Effector CD8-positive, alpha-beta T cell (primary cell): ENCODE data around the gene ACSS1.
A peak's percentile ranks its signal among the peaks of the same experiment; 100 is the strongest.

Experiments
- DNase-seq: peaks from one replicate; lab custom pipeline; 2025; lab: John Stamatoyannopoulos, UW
- total RNA-seq, 4 experiments: gene quantifications; one replicate each; lab custom pipeline; 2026; lab: John Stamatoyannopoulos, UW

ACSS1 gene
- 62.7 to 121 (median 88.8) reads per million in 4 experiments for total RNA-seq

DNA sequence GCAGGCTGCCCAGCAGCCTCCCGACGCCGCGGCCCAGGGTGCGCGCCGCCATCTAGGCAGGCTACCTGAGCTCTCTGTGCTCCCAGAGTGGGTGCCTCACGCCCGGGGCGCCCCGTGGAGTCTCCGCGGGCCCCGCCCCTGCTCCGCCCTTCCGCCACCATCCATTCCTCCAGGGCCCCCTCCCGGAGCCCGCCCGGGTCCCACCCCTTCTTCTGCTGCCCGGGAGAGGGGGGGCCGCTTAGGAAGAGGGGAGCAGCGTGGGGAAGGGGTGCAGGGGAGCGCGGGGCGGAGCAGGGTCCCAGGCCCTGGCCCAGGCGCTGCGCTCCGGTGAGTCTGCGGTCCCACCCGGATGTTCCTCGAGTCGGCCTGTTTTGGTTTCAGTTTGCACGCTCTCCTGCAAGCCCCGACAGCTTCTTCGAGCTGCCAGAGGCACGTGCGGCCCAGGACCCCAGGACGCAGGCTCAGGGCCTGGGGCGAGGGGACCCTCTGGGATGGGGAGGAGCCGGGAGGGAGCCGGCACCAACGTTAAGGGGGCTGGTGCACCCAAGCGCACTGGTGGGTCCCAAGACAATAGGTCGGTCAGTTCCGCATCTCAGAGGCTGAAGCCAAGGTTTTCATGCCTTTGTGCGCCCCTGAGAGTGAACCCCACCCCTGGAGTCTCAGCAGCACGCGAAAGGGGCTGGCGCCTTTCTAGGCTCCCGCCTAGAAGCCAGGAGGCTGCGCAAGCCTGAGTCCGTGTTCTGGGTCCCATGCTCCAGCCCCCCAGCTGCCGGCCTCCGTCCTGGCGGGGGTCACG lies at the start of gene ACSS1:
ACSS1 (minus strand) TSS at position 89 of the 796 bp plus-strand sequence; CDS start at position 52, 37 bp downstream.
- DNase-seq = peak; percentile 60

DNA sequence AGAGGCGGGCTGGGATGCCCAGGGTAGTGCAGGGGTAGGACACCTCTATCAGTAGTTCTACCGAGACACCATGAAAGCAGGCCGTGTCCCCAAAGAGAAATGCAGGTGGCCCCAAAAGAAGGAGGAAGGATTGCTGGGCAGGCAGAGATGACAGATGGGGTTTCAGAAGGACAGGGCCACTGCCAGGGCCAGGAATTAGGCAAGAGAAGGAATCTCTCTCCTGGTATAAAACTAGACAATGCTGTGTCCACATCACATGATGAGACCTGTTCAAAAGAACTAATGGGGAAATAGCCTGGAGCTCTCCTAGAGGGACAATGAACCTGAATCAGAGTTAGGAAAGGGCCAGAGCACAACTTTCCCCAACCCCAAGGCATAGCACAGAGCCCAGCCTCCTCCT lies 45.6 kb upstream of the ACSS1 start:
- no peak for DNase-seq

DNA sequence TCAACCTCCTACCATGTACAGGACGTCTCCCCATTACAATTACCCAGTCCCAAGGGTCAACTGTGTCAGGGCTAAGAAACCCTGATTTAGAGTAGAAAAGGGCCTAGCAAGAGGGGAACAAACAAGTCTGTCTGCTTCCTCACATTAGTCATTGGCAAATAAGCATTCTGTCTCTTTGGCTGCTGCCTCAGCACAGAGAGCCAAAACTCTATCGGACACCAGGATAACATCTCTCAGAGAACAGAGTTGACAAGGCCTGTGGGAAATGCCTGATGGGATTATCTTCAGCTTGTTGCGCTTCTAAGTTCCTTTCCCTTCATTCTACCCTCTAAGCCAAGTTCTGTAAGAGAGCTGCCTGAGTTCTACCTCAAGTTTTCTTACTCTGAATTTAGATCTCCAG lies 43.0 kb upstream of the ACSS1 start:
- DNase-seq = no peak

DNA sequence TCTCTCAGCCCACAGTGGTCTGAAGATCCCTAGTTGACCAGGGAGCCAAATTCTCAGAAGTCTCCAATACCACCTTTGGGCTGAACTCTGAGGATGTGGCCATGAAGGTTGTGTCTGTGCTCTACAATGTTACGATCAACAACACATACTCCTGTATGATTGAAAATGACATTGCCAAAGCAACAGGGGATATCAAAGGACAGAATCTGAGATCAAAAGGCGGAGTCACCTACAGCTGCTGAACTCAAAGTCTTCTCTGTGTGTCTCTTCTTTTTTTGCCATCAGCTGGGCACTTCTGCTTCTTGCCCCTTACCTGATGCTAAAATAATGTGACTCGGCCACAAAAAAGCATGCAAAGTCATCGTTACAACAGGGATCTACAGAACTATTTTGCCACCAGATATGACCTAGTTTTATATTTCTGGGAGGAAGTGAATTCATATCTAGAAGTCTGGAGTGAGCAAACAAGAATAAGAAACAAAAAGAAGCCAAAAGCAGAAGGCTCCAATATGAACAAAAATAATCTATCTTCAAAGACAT lies 41.7 kb upstream of the ACSS1 start:
- DNase-seq = no peak

DNA sequence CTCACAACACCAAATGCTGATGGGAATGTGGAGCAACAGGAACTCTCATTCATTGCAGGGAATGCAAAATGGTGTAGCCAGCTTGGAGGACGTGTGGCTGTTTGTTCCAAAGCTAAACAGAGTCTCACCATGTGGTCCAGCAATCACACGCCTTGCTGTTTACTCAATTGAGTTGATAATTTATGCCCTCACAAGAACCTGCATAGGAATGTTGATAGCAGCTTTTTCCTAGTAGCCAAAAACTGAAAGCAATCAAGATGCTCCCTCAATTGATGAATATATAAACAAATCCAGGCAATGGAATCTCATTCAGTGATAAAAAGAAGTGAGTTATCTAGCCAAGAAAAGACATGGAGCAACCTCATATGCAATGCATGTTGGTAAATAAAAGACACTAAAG lies 39.6 kb upstream of the ACSS1 start:
- DNase-seq = no peak

DNA sequence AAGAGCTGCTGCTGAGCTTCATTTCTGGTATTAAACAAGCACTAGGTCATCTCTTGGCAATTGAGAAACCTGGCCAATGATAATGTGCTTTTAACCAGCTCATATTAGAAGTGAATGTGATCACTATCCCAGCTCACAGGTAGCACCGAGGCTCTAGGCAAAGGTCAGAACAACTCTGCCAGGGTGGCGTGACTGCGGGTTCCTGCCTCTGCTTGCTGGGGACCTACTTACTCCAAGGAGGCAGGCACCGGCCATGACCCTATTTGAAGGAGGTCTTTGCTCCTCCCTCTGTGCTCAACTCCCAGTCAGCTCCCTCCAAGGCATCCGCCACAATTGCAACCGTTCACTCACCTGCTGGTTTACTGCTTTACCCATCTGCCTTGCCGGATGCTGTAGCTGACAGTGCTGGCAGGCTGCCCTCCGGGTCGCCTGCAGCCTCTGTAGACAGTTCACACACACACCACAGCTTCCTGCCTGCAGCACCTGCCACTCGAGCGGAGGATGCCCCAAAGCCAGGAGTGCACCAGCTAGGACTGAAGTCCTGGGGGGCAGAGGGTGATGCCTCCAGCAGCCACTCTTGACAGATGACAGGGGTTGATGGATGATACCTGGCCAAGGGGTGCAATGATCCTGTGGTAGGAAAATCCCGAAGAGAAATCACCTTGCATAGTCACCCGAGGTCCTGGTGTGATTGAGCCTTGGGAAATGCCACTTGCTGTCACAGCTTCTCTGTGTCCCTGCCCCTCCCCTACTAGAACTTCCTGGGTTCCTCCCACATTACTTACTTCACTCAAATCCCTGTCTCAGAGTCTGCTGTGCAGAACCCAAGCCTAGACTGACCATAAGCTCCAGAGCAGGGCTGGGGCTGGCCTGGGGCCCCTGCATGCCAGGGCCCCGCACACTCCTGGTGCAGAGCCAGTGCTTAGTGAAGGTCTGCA lies 32.8 kb upstream of the ACSS1 start:
- DNase-seq = peak; percentile 35

DNA sequence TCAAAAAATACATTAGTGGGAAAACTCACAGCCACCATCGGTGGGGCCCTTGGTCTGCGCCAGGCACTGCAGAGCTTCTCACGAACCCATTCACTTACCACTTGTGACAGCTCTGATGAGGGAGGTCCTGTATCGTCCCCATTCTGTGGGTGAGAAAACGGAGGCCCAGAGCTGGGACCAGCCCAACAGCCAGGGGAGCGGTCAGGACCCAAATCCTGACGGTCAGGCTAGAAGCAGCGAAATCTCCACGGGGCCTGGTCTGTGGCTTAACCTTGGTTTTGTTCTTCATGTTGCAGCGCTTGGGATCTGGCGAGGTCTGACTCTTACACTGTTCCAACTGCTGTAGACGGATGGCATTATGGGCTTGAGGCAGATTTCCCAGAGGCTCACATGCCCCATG lies 31.7 kb upstream of the ACSS1 start:
- no peak for DNase-seq

DNA sequence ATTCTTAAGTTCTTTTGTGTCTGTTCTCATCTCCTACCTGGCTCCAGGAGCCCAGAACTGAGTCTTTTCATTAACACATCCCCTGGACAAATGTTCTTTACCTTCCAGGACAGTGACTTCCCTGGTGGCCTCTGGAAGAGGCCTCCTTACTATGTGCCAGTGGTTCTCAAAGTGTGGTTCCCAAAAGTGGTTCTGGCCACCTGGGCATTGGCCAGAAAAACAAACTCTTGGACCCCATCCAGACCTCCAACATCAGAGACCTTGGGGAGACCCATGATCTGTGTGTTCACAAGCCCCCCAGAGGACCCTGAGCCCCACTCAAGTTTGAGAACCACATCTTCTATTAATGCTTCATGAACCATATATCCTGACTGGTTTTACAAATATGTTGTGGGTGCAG lies 31.2 kb upstream of the ACSS1 start:
- DNase-seq = no peak

DNA sequence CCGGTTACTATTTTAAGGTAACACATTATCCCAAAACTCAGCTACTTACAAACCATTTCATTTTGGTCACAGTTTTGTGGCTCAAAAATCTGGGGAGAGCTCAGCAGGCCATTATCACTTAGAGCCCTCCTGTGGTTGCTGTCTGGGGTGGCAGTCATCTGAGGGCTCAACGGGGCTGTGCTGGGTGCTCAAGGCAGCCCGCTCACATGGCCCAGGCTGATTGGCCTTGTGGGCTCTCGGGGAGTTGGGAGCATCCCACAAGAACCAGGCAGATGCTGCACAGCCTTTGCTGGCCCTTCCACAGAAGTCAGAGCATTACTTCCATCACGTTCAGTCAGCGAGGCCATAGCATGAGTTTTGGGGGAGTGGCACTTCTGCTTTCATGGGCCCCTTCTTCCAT lies 30.3 kb upstream of the ACSS1 start:
- DNase-seq = no peak

DNA sequence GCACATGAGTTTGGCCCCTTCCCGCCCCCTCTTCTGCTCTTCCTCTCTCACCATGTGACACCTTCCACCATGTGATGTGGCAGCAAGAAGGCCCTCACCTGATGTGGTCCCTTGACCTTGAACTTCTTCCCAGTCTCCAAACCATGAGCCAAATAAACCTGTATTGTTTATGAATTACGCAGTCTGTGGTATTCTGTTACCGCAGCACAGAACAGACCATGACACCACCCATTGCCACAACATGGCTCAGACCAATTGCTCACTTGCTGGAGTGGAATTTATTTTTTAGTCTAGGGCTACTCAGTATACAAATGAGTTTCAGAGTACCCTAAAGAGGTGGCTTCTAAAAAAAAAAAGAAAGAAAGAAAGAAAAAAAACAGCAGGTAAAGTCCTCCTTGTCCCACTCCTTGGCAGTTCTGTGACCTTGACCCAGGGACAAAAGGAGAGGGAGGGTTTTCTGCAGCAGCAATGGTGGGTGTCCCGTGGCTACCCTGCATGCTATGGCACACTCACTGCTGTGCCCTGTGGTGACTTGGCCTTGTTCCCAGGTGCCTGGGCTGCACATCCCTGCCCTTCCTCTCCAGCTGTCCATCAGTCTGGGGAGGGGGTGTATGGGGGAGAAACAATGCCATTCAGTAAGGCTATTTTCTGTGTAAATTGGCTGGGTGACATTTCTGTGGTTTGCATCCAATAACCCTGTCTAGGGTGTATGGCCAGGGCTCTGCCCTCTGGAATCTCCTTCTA lies 29.4 kb upstream of the ACSS1 start:
- DNase-seq = no peak

DNA sequence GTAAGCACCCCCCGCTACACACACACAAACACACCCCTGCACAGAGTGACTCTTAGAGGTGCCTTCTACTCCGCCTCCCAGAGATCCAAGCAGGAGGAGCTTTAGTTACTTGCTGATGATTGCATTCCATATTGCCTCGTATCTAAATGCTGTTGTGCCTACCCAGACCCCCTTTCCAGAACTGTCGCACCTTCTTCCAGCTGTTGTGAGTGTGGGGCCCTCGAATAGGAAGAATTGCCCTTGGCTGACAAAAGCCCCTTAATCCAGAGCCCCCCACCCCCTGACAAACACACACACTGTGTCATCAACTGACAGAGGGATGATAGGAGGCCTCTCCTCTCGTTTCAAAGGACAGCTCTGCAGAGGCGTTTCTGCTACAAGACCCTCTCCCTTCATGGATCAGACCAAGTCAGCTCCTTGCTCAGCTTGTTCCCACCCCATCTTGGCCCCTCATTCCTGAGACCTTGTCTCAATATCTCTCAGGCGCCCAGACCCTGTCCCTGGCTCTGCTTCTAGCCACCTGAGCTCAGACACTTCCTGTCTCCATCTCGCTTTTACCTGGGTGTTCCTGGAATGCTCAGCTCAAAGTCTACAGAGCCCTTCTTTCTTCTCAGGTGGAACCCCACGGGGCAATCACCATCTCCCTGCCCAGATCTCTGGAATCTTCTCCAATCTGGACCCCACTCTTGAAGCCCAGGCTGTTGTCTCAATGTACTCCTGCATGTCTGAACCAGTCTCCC lies 28.0 kb upstream of the ACSS1 start:
- DNase-seq = no peak

DNA sequence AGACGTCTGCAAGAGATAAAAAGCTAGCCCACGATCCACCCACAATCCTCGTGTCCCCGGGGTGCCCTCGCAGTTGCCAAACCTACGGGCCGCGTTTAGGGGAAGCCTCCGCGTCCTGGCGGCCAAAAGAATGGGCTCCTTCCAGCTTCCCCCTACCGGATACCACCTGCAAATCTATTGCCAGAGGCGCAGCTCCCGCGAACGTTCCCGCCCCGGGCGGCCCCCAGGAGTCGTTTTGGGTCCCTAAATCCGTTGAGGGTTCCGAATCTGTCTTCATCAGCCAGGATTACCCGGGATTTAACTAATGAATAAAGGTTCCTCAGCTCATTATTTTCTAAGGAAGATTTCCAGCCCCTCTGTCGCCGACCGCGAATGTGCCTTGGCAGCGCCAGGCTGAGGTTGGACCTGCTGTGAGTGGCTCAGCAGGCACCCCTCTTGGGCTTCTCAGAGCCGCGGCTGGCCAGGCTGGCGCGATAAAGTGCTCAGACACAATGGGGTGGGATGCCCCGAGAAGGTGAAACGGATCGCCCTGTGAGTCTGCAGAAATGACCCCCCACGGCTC lies 26.8 kb upstream of the ACSS1 start:
- no peak for DNase-seq

DNA sequence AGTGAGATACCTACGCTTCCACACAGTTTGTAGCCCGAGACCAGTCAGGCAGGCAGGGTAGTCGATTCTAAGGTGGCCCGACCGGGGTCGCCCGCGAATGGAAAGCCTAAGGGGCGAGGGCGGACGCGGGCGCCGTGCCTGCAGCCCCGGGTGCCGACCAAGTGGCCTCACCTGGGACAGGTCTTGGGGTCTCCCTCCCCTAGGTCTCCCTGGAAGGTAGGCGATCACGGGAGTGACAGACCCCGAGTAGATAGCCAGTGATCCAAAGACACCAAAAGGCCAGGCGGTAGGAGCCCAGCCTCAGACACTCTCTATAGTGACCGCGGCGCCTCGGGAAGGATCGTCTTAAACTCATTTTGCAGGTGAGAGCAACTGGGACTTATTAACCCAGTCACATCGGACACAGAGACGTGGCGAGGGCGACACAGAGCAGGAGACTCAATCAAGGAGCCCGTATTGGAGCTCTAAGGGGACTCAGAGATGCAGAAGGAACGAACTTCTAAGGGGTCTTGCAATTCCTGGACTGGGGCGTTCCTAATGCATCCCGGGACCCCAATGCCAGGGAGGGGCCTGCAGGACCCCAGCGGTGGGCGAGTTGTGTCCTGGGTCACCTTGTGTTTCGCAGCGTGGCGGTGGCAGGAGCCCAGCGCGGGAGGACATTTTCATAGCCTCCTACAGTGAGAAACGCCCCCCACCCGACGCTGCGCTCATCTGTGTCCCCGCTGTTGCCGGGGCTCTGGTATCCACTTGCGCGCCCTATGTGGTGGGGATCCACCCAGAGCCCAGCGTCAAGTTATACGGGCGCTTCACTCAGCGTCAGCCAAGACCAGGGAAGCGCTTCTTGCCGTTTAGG lies 26.1 kb upstream of the ACSS1 start:
- DNase-seq = no peak

DNA sequence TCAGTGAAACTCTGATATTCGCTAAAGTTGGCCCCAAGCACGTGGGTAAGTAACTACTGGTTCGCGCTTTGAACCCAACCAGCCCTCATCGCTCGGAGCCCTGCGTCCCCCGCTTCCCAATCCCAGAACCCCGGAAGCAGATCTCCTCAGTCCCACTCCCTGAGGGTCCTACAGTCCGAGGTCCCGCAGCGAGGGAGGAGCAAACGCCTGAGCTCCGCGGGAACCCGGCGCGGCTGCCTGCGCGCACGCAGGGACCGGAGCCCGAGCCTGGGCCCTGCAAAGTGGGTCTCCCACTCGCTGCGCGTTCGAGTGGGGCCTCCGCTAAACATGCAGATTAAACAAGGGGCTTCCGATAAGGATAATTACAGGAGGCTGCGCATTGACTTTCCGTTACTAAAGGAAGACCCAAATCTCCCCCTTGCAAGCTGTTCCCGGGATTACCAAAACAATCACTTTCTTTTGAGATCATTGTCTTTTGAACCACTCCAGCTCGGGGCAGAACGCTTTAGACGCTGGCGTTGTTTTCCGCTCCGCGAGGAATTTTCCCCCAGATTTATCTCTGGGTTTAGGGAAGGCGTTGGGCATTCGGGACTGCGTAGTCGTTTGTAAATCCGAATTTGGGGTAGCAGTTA lies 25.3 kb upstream of the ACSS1 start:
- no peak for DNase-seq

DNA sequence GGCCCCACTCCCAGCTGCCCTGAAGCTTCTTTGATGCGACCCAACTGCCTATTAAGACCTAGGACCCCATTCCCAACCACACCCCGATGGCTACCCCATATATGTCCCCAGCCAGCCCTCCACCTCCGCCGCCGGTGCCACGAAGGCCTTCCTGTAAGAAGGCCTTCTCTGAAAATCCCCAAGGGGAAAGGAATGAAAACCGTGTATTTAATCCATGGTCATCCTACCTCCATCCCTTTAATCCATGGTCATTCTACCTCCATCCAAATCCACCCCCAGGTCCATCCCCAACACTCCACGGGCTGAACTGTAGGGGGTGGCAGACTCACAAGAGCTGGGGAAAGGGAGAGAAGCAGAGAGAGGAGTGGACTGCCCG lies 24.5 kb upstream of the ACSS1 start:
- no peak for DNase-seq

DNA sequence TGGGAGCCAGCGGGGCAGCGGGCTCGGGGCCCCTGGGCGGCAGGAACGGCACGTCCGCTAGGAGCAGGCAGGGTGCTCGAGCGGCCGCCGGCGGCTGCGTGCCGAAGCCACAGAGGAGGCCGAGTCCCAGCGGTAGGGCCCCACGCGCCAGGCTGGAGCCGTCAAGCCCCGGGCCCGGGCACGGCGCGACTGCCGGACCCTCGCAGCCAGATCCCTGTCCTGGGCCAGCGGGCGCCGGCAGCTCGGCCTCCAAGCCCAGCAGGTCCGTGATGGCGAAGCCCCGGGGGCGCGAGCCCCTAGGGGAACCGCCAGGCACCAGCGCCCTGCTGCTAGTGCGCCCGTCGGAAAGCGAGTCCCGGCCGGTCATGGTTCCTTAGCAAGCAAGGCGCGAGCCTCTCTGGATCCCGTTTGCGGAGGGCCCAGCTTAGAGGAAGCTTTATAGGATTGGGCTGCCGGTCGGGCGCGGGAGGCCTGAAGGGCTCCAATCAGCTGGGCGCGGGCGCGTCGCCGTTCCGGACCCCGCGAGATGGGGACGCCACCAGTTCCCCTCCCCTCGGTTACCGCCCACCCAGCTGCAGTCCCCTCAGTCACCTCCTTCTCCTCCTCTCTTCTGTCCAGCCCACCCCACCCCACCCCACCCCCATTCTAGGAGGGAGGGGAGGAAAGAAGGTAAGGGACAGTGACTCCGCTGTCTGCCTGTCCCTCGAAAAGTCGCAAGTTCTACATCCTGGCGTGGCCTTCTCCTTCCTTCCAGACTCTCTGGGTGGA lies 24.0 kb upstream of the ACSS1 start, which contains the start of gene VSX1:
VSX1 (minus strand) TSS at position 412 of the 768 bp plus-strand sequence; CDS start at position 367, 45 bp downstream.
- no peak for DNase-seq

DNA sequence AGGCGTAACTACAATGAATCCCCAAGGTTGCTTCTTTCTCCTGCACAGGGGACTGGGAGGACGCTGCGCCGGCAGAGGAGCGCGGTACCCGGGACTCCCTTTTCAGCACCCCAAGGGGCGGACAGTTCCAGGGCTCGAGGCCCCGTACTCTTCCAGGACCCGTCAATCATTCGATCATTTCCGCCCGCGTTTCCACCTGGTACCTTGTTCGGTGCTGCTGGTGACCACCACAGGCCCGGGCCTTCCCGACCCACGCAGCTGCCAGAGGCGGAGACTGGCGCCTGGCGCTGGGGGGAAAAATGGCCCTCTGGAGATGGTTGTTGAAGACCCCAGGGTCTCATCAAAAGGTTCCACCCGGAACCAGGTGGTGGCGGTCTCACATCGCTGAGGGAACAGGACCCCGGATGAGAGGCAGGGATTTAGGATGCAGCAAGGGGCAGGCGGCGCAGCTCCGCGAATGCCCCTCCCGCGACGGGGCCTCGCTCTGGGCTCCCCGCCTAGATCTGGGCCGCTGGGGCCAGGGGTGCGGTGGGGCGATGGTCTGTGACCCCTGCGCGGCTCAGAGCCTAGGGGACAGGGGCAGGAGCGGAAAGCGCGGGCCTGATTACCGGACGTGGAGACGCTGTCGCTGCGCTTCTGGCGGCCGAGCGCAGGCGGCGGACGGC lies 23.3 kb upstream of the ACSS1 start:
- peak; percentile 23 for DNase-seq

DNA sequence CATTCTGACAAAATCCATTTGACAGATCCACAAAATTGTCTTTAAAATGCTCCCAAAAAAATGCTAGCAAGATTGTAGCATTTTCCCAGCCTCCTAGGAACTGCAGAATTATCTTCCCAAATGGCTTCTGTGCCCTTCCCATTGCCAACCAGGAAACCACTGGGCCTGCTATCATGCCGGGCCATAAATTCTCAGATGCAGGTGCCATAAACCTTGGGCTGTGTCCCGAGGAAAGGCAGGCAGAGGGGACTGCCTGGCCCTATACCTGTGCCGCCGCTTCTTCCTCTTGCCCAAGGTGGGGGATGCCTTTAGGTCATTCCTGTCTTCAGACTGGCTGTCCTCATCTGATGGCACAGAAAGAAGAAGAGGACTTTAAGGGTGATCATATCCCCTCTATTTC lies 21.2 kb upstream of the ACSS1 start:
- DNase-seq = no peak
